ENCODE data around the gene STEAP1.

Gene STEAP1

DNA sequence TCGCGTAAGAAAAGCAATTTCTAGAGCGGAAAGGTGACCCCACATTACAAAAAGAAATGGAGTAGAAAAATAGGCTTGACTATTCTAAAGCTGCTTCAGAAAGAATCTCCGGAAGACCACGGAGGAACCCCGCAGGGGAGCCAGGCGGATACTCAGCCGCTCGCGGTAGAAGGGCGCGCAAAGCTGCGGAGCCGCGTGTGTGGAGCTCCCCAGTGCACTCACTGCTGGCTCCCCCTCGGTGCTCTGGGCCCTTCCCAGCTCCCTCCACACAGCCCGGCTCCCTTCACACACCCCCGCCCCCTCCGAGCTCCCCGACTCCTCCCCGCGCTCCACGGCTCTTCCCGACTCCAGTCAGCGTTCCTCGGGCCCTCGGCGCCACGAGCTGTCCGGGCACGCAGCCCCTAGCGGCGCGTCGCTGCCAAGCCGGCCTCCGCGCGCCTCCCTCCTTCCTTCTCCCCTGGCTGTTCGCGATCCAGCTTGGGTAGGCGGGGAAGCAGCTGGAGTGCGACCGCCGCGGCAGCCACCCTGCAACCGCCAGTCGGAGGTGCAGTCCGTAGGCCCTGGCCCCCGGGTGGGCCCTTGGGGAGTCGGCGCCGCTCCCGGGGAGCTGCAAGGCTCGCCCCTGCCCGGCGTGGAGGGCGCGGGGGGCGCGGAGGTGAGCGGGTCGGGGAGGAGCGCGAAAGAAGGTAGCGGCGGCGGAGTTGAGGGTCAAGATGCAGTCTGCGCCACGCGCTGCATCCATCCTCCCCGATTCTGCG lies 57.3 kb downstream of the STEAP1 start, which contains the start of gene STEAP2:
TSS of gene STEAP2 (plus strand) at position 350 of the 758 bp plus-strand sequence. CDS start 13,343 bp downstream, outside the sequence.
- DNase-seq (ENCODE audit: low read depth in 3 of 3), result no peak

DNA sequence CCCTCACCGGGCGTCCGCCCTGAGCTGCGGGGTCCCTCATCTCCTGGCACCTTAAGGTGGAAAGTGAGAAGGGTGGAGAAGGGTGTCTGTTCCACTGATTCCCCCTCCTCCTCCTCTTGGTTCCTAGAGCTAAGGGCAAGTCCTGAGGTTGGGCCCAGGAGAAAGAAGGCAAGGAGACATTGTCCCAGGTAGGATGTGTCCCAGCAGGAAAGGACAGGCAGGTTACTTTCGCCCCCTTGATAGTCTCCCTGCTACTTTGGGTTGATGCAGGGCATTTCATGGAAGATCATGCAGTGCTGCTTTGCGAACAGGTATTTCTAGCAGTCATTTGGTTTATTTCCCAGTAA lies 57.9 kb downstream of the STEAP1 start:
- DNase-seq (ENCODE audit: low read depth in 3 of 3), result no peak

DNA sequence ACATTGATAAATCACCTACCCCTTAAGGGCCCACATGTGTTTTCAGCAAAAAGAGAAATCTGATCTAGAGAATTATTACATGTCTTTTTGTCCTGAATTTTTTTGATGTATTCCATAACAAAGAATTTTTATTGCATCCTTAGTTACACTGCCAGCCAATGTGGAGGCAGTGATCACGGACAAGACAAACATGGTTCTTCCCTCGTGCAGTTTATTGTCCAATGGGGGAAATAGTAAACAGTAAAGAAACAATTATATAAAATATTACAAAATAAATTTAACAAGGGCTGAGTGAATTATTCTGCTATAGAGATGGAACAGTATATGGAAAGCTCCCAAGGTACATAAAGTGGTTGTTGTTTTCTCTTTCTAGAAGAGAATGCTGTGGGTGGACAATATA lies 59.3 kb downstream of the STEAP1 start:
- no peak for DNase-seq (ENCODE audit: low read depth in 3 of 3)

Data from stimulated activated CD4-positive, alpha-beta T cell treated with anti-CD3 and anti-CD28 coated beads, TNF-alpha, amount 100 ng/mL, for 4 hours (primary cell).